ENCODE results near the gene RALBP1. TPM values are rescaled to one million over a fixed set of nuclear protein-coding genes. Genes with fewer than 3 reads are reported as not detected.
"Not testable (repeated sequence)": the region's sequence is repeated elsewhere in the genome, so short reads cannot be mapped to it uniquely, and the experiment has no call there.

Gene RALBP1
- polyA plus RNA-seq, 1 experiment = 45.2 TPM

- H3K36me3 ChIP-seq (ENCODE audit: control insufficient read depth, insufficient read depth, low read length) = peaks cover 6% of the 10 kb centered on the region; the same call in 1 of the 2 replicates
- H3K4me3 ChIP-seq (ENCODE audit: low read depth, low read length) = no peak overlapping the region
- POLR2A ChIA-PET = no interaction called here
- DNase-seq (ENCODE audit: low read depth) = no peak
- H3K27me3 ChIP-seq (ENCODE audit: control insufficient read depth, insufficient read depth, low read length) = no peaks in the 10 kb centered on the region
- no peak for TF ChIP-seq CTCF (IDR thresholded peaks at IDR 0.05; ENCODE audit: insufficient read depth, low read depth, low read length)
- CTCF ChIA-PET = interaction anchor here (2.4 kb wide), 1 partner anchor 38 kb away, joined by 7 read pairs; no protein-coding TSS in a partner anchor
These were observed 3.2 kb downstream of the RALBP1 start for GRCh38 chr18:9478545-9478944.

DNA sequence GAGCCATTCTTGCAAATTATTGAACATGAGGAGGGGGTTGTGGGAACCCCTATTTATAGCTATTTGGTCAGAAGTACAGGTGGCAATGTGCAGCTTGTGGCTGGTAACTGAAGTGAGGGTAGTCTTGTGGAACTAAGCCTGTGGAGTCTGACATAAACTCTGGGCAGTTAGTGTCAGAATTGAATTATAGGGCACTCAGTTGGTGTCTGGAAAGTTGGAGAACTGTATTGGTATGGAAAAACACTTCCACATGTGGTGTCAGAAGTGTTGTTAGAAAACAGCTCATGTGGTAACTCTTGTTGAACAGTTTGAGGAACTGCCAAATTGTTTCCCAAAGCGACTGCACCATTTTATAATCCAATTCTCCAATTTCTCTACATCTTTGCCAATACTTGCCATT lies 7.5 kb downstream of the RALBP1 start:
- Histone ChIP-seq H3K4me3 (ENCODE audit: low read depth, low read length) (no peak overlapping the region), H3K36me3 (ENCODE audit: control insufficient read depth, insufficient read depth, low read length) (peaks cover 6% of the 10 kb centered on the region; the same call in 1 of the 2 replicates), H3K27me3 (ENCODE audit: control insufficient read depth, insufficient read depth, low read length) (no peaks in the 10 kb centered on the region)
- ChIA-PET POLR2A (no interaction called here), CTCF (no interaction called here)
- no peak for DNase-seq (ENCODE audit: low read depth)
- TF ChIP-seq CTCF (IDR thresholded peaks at IDR 0.05; ENCODE audit: insufficient read depth, low read depth, low read length) = no peak

DNA sequence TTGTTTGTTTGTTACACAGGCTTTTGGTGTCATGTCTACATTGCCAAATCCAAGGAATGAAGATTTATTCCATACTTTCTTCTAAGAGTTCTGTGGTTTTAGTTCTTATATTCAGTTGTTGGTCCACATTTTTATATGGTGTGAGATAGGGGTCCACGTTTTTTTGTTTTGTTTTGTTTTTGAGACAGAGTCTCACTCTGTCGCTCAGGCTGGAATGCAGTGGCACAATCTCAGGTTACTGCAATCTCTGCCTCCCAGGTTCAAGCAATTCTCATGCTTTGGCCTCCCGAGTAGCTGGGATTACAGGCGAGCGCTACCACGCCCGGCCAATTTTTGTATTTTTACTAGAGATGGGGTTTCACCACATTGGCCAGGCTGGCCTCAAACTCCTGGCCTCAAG lies 8.2 kb downstream of the RALBP1 start:
- H3K27me3 ChIP-seq (ENCODE audit: control insufficient read depth, insufficient read depth, low read length) = no peaks in the 10 kb centered on the region
- TF ChIP-seq CTCF (IDR thresholded peaks at IDR 0.05; ENCODE audit: insufficient read depth, low read depth, low read length) = no peak
- POLR2A ChIA-PET = no interaction called here

DNA sequence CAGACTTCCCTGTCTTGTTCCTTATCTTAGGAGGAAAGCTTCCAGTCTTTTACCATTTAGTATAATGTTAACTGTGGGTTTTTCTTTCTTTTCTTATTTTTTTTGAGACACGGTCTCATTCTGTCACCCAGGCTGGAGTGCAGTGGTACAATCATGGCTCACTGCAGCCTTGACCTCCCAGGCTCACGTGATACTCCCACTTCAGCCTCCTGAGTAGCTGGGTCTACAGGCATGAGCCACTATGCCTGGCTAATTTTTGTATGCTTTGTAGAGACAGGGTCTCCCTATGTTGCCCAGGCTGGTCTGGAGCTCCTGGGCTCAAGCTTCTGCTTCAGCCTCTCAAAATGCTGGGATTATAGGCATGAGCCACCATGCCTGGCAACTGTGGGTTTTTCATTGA lies 9.5 kb downstream of the RALBP1 start:
- DNase-seq (ENCODE audit: low read depth); POLR2A ChIA-PET; H3K4me3 ChIP-seq (ENCODE audit: low read depth, low read length); H3K36me3 ChIP-seq (ENCODE audit: control insufficient read depth, insufficient read depth, low read length); H3K27me3 ChIP-seq (ENCODE audit: control insufficient read depth, insufficient read depth, low read length): not testable (repeated sequence)
- CTCF ChIA-PET = interaction anchor here (1.8 kb wide), 1 partner anchor 9 kb away, joined by 4 read pairs; no protein-coding TSS in a partner anchor

More for the DNA sequence above, 8.2 kb downstream of the RALBP1 start:
- no peak for DNase-seq (ENCODE audit: low read depth)
- CTCF ChIA-PET = interaction anchor here (1.8 kb wide), 1 partner anchor 10 kb away, joined by 4 read pairs; no protein-coding TSS in a partner anchor
- Histone ChIP-seq H3K36me3 (ENCODE audit: control insufficient read depth, insufficient read depth, low read length) (peaks cover 4% of the 10 kb centered on the region; the same call in 1 of the 2 replicates), H3K4me3 (ENCODE audit: low read depth, low read length) (no peak overlapping the region)

DNA sequence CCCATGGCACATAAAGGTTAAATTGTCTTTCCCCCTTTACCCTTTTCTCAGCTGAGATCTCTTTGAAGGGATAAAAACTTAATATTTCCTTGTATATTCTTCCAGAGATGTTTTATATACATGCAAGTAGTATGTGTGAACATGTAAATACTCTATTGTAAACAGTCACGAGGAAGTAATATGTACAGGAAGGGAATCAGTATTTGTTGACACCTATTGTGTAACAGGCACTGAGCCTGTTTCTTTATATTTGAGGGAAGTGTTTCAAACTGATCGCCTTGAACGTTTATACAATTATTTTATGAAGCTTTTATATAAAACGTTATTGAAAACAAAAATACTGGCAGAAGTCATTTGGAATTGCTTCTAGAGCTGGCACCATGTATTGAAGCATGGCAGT lies 13.2 kb downstream of the RALBP1 start:
- DNase-seq (ENCODE audit: low read depth) = no peak
- no peaks in the 10 kb centered on the region for H3K27me3 ChIP-seq (ENCODE audit: control insufficient read depth, insufficient read depth, low read length)
- no peak overlapping the region for H3K4me3 ChIP-seq (ENCODE audit: low read depth, low read length)
- POLR2A ChIA-PET = no interaction called here
- no peak for TF ChIP-seq CTCF (IDR thresholded peaks at IDR 0.05; ENCODE audit: insufficient read depth, low read depth, low read length)
- CTCF ChIA-PET = no interaction called here
- H3K36me3 ChIP-seq (ENCODE audit: control insufficient read depth, insufficient read depth, low read length) = no peaks in the 10 kb centered on the region

DNA sequence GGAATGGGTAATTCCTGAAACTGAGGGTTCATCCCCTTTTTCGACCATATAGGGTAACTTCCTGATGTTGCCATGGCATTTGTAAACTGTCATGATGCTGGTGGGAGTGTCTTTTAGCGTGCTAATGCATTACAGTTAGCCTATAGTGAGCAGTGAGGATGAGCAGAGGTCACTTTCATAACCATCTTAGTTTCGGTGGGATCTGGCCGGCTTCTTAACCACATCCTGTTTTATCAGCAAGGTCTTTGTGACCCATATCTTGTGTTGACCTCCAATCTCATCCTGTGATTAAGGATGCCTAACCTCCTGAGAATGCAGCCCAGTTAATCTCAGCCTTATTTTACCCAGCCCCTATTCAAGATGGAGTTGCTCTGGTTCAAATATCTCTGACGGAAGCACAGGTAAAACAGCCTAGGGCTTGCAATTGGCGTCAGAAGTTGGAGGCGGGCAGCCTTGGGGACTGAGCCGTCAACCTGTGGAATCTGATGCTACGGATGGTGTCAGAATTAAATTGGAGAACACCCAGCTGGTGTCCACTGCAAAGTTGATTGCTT lies 19.5 kb downstream of the RALBP1 start:
- no peak overlapping the region for H3K4me3 ChIP-seq (ENCODE audit: low read depth, low read length)
- TF ChIP-seq CTCF (IDR thresholded peaks at IDR 0.05; ENCODE audit: insufficient read depth, low read depth, low read length) = no peak
- POLR2A ChIA-PET = no interaction called here
- DNase-seq (ENCODE audit: low read depth) = no peak
- no peaks in the 10 kb centered on the region; the same call in 1 of the 2 replicates for H3K36me3 ChIP-seq (ENCODE audit: control insufficient read depth, insufficient read depth, low read length)
- H3K27me3 ChIP-seq (ENCODE audit: control insufficient read depth, insufficient read depth, low read length) = no peaks in the 10 kb centered on the region
- CTCF ChIA-PET = interaction anchor here (1.5 kb wide), 1 partner anchor 10 kb away, joined by 4 read pairs; no protein-coding TSS in a partner anchor
